ENCODE measurements around the gene ENAH. TPM values are rescaled to one million over a fixed set of nuclear protein-coding genes. Genes with fewer than 3 reads are reported as not detected.
A peak's percentile ranks its signal among the peaks of the same experiment; 100 is the strongest.
"Not testable (repeated sequence)": the region's sequence is repeated elsewhere in the genome, so short reads cannot be mapped to it uniquely, and the experiment has no call there.

Gene ENAH
- total RNA-seq, 6 experiments from 2014 or later, result 9.0 to 33.2 (median 20.8) TPM

GRCh38 chr1:225631021-225631663 lies 21.8 kb downstream of the ENAH start:
- intact Hi-C loops (cut with DNase I), result no loop called here
- DNase-seq (no peak), ATAC-seq (no peak)
- 91% methylated on average over 5 of the region's 6 CpGs for WGBS (ENCODE audit: insufficient coverage, low coverage, low lambda C conversion rate, missing lambda C conversion rate)
- H3K4me1 ChIP-seq, result no peaks in the 10 kb centered on the region
- no peaks in the 10 kb centered on the region for H3K9me3 ChIP-seq
- H3K36me3 ChIP-seq, result no peaks in the 10 kb centered on the region
- no peak overlapping the region for H3K4me3 ChIP-seq
- no peaks in the 10 kb centered on the region for H3K27me3 ChIP-seq
- H3K27ac ChIP-seq, result no peak overlapping the region
- TF ChIP-seq CTCF (IDR thresholded peaks at IDR 0.05) (no peak), POLR2A (IDR thresholded peaks at IDR 0.05) (no peak)

- WGBS (ENCODE audit: insufficient coverage, low coverage, low lambda C conversion rate, missing lambda C conversion rate), result 90% methylated on average over 1 of the region's 3 CpGs
Measured at GRCh38 chr1:225629483-225629882, 23.4 kb downstream of the ENAH start.

GRCh38 chr1:225628794-225629193 lies 24.1 kb downstream of the ENAH start:
- DNase-seq (peak in 1 of 3 donors; percentile 65), ATAC-seq (peak in 2 of 4 donors; percentile 19 to 56)
- H3K4me1 ChIP-seq; H3K4me3 ChIP-seq; H3K36me3 ChIP-seq; H3K27ac ChIP-seq; H3K27me3 ChIP-seq; intact Hi-C loops (cut with DNase I); H3K9me3 ChIP-seq: not testable (repeated sequence)
- WGBS (ENCODE audit: insufficient coverage, low coverage, low lambda C conversion rate, missing lambda C conversion rate), result 58% methylated on average over 9 of the region's 13 CpGs

More at GRCh38 chr1:225629483-225629882, 23.4 kb downstream of the ENAH start:
- Histone ChIP-seq H3K9me3 (no peaks in the 10 kb centered on the region), H3K4me3 (no peak overlapping the region), H3K36me3 (no peaks in the 10 kb centered on the region), H3K27ac (no peak overlapping the region), H3K4me1 (no peaks in the 10 kb centered on the region), H3K27me3 (no peaks in the 10 kb centered on the region)
- no peak for TF ChIP-seq POLR2A (IDR thresholded peaks at IDR 0.05)
- TF ChIP-seq CTCF (IDR thresholded peaks at IDR 0.05), result no peak
- DNase-seq (no peak), ATAC-seq (no peak)
- intact Hi-C loops (cut with DNase I), result no loop called here

DNA sequence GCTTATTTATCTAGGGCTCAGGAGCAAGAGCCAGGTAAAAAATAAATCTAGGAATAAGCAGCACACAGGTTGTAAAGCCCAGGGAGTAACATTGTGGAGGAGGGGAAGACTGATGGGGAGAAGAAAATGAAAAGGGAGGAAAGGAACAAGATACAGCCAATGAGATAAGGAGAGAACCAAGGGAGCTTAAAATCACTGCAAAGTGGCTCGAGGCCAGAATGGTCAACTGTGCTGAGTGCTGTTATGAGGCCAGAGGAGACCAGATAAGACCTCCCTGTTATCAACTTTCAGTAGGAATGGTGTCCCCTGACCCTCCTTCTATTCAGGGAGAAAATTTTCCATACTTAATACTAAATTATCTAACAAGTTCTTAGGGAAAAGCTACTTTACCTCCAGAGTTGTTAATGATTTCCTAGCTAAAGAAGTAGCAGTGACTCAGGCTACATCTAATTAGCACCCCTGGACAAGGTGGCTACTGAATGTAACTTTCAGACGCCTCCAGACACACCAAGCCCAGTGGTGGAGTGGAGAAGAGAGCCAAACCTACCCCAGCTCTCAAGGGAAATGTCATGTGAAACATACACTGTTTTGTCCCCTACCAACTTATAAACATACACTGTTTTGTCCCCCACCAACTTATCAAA lies 25.5 kb downstream of the ENAH start:
- DNase-seq, result no peak
- no peaks in the 10 kb centered on the region for H3K9me3 ChIP-seq
- peak in 1 of 4 donors; percentile 29 for ATAC-seq
- WGBS (ENCODE audit: insufficient coverage, low coverage, low lambda C conversion rate, missing lambda C conversion rate), result 72% methylated on average over 2 of the region's 2 CpGs
- TF ChIP-seq CTCF (IDR thresholded peaks at IDR 0.05) (no peak), POLR2A (IDR thresholded peaks at IDR 0.05) (no peak)
- H3K27me3 ChIP-seq, result no peaks in the 10 kb centered on the region
- H3K36me3 ChIP-seq, result no peaks in the 10 kb centered on the region
- H3K27ac ChIP-seq, result no peak overlapping the region
- no peak overlapping the region for H3K4me3 ChIP-seq
- intact Hi-C loops (cut with DNase I), result no loop called here
- no peaks in the 10 kb centered on the region for H3K4me1 ChIP-seq

DNA sequence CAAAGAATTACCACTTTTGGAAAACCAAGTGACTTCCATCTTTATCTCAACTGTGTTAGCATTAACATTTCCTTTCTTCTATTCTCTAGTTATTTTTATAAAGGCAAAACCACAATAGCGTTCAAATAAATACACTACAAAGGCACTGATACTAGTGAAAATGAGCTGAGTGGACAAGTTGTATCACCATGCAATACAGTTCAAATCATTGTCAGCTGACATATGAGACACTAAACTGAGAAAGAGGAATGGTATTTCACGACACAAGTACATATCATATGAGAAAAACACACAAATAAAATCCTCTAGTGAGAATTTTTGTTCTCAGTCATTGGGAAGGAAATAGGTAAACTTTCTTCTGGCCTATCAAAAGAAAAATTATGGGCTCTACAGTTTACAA lies 26.2 kb downstream of the ENAH start:
- 71% methylated on average over 2 of the region's 2 CpGs for WGBS (ENCODE audit: insufficient coverage, low coverage, low lambda C conversion rate, missing lambda C conversion rate)
- ATAC-seq (no peak), DNase-seq (no peak)
- Histone ChIP-seq H3K4me1 (no peaks in the 10 kb centered on the region), H3K36me3 (no peaks in the 10 kb centered on the region), H3K9me3 (no peaks in the 10 kb centered on the region), H3K27ac (no peak overlapping the region), H3K4me3 (no peak overlapping the region), H3K27me3 (no peaks in the 10 kb centered on the region)
- TF ChIP-seq POLR2A (IDR thresholded peaks at IDR 0.05) (no peak), CTCF (IDR thresholded peaks at IDR 0.05) (no peak)
- intact Hi-C loops (cut with DNase I), result no loop called here
